Activated gamma-delta T cell treated with Interleukin-2 at 50 U/mL for 16 hours (primary cell): ENCODE measurements around the gene KRT82.
A peak's percentile ranks its signal among the peaks of the same experiment; 100 is the strongest.
"Not testable (repeated sequence)": the region's sequence is repeated elsewhere in the genome, so short reads cannot be mapped to it uniquely, and the experiment has no call there.

Experiments
- DNase-seq: peaks from one replicate; pipeline ENCODE4 v3.0.0-alpha.2; 2020

KRT82 gene

GRCh38 chr12:52358575-52359350 lies 47.4 kb downstream of the KRT82 start:
- peak; percentile 29 for DNase-seq

GRCh38 chr12:52356762-52357580 lies 49.2 kb downstream of the KRT82 start:
- no peak for DNase-seq

GRCh38 chr12:52356031-52356761 lies 49.9 kb downstream of the KRT82 start:
- no peak for DNase-seq

GRCh38 chr12:52355176-52355575 lies 51.0 kb downstream of the KRT82 start:
- no peak for DNase-seq

- DNase-seq: no peak
Observed at GRCh38 chr12:52354200-52354599, 51.9 kb downstream of the KRT82 start.

- no peak for DNase-seq
Observed at GRCh38 chr12:52353766-52354165, 52.4 kb downstream of the KRT82 start.

- DNase-seq: no peak
Observed at GRCh38 chr12:52352951-52353350, 53.2 kb downstream of the KRT82 start.

- DNase-seq: peak; percentile 63
Observed at GRCh38 chr12:52351196-52352059, 54.7 kb downstream of the KRT82 start.

- no peak for DNase-seq
Observed at GRCh38 chr12:52350786-52351185, 55.3 kb downstream of the KRT82 start.

- DNase-seq: no peak
Observed at GRCh38 chr12:52350021-52350620, 56.0 kb downstream of the KRT82 start.

- DNase-seq: no peak
Observed at GRCh38 chr12:52349196-52349595, 56.9 kb downstream of the KRT82 start.

- DNase-seq: no peak
Observed at GRCh38 chr12:52347551-52348510, 58.3 kb downstream of the KRT82 start.

- DNase-seq: no peak
Observed at GRCh38 chr12:52347016-52347415, 59.1 kb downstream of the KRT82 start.

- DNase-seq: no peak
Observed at GRCh38 chr12:52346593-52346992, 59.5 kb downstream of the KRT82 start.

- DNase-seq: not testable (repeated sequence)
Observed at GRCh38 chr12:52345041-52345440, 61.1 kb downstream of the KRT82 start.

- no peak for DNase-seq
Observed at GRCh38 chr12:52344111-52344510, 62.0 kb downstream of the KRT82 start.
